Activated T-cell treated with anti-CD3 and anti-CD28 coated beads for 1 hour (primary cell): Measurements from ENCODE around the gene TTC34.
"Not testable (repeated sequence)": the region's sequence is repeated elsewhere in the genome, so short reads cannot be mapped to it uniquely, and the experiment has no call there.

ENCODE experiments used
- DNase-seq: peaks from one replicate; pipeline ENCODE4 v3.0.0-alpha.2; 2020; ENCODE audit warnings: low read depth

Gene TTC34

DNA sequence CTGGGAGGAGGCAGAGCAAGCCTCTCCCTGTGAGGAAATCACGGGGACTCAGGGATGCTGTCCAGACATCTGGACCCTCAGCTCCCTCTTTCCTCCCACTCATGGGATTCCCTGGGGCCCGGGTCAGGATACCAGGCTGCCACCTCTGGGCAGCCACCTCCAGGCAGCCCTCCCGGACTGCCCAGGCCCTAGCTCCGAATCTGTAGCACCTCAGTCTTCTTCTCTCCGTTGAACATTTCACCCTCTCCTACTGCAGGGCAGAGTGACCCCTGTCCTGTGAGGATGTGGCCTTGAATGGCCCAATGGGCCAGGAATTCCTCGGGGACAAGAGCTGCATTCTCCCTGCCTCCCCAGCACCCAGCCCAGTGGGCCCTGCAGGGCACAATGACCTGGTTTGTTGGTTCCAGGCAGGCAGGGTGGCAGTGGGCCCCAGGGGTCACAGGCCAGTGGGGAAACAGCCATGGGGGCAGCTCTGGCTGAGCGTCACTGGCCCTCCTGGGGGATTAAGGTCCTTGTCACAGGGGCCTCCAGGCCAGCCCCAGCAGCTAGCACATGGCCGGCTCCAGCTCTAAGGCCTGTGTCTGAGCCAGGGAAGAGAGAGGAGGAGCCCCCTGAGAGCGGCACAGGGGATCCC lies 9.5 kb upstream of the TTC34 start:
- no peak for DNase-seq

DNA sequence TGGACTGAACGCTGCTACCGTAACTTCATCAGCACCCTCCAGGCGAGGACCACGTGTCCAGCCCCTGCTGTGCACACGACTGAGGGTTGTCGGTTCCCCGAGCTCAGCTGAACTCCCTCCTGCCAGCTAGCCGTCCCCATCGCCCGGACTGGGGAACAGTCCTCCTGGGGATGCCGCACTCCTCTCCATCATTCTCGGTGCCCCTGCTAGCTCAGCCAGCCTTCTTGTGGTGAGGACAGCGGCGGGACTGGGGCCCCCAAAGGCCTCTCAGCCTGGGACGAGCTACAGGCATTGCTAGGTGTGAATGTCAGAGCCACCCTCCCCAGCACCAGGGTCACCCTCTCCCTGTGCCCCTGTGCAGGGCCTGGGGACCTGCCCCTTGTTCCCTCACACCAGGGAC lies 8.8 kb upstream of the TTC34 start:
- no peak for DNase-seq

DNA sequence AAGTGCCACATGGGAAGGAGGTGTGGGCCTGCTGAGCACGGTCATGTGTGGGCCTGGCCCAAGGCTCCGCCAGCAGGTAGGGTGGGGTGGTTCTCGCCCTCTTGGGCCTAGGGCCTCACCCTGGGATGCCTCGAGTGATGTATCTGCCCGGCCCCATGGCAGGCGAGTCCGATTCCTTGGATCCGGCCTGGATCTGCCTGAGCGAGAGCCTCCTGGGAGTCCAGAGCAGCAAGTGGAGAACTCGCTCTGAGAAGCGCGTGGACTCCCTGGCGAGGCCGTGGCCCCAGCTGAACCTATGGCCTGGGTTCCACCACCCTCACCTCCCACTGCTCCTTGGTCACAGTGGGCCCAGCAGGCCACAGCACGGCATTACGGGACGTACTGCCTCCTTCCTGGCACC lies 8.2 kb upstream of the TTC34 start:
- no peak for DNase-seq

DNA sequence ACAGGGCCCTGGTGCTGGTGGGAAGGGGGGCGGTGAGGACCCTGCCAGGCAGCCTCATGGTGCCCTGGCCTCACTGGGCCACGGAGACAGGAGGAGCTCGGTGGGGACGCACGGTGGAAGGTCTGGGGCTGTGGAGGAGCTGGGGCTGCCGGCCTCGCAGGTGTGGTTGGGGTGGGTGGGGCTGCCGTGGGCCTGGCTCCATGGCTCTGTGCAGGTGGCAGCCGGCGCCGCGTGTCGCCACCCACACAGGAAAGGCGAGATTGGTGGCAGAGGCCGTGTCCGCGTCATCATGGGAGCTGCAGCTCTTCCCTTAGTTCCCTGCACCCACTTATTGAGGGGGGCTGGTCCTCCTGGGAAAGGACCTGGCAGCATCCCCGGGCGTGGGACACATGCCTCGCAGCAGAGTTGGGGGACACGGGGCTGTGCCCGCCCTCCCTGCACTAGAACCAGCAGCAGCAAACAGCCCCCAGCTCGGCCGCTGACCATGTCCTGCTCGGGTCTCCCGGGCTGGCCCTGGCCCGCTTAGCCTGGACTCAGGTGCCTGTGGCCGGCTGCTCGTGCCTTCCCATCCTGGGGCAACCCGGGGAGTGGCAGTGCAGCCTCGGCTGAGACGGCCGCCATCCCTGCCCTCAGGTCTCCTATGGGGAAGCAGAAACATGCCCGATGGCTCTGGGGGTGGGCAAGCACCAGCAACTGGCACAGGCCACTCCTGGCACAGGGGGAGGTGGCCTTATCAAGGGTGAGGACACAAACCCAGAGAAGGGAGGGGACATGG lies 7.5 kb upstream of the TTC34 start:
- no peak for DNase-seq

DNA sequence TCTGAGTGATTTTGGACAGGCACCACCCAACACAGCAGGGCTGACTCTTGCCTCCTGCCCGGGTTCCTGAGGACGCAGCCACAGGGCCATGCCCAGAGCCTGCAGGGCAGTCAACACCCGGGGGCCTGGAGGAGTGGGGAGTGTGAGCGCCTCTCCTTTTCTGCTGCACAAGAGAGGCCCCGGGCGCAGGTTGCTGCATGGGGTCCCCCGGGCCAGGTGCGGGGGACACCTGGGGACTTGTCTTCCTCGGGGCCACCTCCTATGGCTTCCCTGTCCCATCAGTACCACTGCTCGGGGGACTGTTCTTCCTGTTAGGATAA lies 6.9 kb upstream of the TTC34 start:
- no peak for DNase-seq

DNA sequence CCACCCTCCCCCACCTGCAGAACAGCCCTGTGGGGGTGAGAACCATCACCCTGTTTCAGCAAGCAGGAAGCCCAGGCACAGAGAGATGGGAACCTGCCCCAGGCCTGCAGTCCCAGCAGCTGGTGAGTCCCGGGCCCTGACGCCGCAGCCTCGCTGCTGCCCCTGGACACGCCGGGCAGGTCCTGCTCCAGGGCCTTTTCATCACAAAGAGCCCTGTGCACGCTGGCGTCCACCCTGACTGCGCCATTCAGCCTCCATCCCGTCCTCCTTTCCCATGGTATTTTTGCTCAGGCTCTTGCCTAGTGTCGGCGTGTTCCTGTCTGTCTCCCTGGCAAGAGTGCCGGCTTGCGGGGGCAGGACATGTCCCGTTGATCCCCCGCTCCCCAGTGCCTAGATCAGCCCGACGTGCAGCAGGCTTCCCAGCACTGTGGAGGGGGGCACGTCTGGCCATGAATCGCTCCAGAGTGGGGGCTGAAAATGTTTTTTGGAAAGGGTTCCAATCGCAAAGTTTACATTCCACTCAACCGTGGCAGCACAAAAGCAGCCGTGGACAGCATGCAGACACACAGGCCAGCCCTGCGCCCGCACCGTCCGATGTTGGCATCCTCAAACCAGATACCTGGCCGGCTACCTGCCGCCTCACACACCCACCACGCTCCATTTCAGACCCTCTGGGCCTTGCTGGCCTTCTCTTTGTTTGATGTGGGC lies 6.3 kb upstream of the TTC34 start:
- no peak for DNase-seq

DNA sequence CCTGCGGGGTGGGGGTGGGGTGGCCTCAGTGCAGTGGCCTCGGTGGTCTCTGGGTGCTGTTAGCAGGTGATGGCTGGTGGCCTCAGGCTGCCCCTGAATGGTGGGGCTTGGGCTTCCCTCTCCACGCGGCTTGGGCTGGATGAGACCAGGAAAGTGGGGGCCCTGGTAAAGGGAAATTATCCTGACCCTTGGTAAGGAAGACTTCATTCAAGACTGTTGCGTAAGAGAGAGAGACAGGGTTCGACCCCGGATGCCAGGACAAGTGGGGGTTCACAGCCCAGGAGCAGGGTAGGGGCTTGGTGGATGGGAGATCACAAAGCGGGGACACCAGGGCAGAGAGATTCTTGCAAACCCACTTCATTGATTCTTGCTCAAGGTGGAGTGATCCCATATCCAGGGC lies 5.5 kb upstream of the TTC34 start:
- DNase-seq: no peak

DNA sequence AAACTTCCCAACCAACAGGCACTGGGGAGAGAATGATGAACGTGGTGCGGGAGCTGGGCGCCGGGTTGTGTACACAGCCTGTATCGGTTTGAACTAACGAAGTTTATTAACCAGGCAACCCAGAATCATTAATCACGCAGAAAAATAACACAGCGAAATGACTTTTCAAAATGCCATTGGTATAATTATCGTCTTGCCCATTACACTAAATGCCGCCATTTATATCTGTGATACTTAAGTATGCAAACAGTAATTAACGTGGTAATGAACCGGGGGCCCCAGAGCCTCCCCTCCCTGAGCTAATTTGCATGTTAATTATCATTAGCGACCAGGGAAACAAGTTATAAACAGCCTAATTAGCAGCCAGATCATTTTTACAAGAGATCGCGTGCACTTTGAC lies 5.1 kb upstream of the TTC34 start:
- DNase-seq: no peak

DNA sequence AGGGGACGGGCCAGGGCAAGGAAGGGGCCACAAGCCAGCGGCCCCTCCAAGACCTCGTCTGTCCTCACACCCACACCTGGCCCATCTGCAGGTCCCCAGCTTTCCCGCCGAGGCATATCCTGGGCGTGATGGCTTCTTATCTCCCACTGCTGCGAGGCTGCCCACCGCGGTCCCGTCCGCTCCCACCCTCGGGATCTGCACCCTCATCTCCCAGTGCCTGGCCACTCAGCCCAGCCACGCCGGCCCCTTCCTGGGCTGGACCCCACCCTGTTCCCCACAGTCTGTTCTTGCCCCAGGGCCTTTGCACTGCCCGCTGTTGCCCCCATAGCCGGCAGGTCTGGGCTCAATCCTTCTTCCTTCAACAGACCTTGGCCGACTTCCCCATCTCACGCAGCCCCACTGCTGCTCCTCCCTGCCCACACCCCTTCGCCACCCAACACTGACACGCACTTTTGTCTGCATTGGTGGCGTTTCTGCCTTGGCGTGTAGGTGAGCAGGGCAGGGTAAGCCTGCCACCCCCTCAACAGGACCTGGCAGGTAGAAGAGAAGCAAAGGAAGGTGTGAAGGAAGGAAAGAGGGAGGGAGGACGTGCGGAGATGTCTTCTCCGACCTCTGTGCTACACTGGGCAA lies 4.4 kb upstream of the TTC34 start:
- no peak for DNase-seq

DNA sequence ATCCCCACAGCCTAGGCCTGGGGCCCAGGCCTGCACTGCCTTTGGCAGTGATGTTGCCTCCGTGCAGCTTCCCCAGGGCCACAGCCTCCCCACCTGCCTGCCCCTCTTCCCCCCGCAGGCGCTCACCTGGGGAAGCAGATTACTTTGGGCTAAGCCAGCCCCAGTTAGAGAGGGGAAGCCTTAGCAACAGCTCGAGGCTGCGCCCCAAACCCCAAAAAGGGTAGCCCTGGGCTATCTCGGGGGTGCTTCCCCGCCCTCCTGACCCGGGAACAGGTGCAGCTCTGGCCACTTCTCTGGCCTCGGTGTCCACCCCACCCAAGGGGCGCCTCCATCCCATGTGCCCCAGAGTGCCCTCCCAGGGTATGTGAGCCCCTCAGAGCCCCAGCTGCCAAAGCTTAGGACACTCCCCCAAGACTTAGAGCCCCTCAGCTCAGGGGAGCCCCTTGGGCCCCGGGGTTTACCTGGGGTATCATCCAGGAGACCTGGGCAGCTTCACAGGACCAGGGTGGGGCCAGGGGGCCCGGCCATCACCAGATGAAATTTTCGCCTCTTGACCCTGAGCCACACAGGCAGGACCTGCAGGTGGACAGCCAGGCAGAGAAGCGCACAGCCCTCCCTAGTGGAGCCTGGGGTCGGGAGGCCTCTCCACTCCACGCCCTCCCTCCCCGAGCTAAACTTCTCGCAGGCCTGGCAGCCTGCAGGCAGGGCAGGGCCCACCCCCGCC lies 3.3 kb upstream of the TTC34 start:
- DNase-seq: no peak

DNA sequence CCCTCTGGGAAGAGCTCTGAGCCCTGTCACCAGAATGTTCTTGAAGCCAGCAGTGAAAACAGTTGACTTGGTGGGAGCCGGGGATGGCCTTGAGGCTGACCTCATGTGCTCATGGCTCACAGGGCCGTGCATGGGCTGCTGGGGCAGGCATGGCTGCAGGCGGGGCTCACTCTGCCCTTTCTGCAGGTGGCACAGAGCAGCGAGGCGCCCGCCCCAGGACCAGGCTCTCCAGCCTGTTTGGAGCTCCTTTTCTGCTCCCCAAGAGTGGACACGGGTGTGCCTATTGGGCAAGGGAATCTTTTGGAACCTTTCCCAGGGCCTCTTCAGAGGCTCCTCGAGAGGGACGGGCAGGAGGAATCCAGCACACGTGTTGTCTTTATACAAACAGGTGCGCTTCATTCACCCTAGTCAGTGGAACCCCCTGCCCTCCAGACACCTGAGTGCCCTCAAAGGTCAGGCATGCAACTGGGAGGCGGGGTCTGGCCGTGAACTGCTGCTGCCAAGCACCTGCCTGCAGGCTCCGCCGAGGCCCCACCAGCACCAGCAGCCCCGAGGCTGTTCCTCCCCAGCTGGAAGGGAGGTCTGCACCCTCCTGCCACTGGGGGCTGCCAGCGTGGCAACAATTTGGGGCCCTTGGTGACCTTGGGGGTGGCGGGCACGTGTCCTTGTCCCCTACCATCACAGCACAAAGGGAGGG lies 2.6 kb upstream of the TTC34 start:
- DNase-seq: no peak

DNA sequence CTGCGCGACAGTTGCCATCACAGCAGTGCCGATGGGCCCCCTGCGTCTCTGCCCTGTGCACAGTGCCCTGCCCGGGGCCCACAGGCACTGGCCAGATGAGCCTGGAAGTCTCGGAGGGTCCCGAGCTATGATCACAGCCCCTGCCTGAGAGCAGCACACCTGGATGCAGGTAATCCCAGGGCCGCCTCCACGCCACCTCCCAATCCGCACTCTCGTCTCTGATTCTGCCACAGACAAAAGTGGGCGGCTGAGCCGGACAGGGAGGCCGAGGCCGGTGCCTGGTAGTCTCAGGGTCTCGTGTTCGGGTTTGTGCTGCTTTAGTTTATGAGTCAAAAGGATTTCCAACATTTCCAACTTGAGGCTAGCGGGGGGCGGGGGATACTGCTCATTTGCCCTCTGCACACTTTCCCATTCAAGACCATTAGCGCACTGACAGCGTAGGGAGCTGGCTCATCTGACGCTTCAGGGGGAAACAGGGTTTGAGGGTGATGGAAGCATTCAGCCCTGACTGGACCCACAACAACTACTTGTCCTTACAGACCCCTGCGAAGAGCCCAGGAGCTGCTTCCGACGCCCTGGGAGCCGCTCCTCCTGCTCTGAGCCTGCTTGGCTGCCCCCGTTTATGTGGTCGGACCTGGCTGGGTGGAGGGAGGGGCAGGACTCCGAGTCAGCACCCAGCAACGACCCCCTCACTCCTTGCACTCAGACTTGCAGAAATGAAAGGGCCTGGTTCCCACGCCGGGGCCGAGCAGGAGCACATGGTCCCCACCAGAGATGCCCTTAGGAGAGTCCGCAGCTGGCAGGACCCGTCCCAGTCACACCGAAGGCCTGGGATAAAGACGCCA lies 1.8 kb upstream of the TTC34 start:
- DNase-seq: no peak

DNA sequence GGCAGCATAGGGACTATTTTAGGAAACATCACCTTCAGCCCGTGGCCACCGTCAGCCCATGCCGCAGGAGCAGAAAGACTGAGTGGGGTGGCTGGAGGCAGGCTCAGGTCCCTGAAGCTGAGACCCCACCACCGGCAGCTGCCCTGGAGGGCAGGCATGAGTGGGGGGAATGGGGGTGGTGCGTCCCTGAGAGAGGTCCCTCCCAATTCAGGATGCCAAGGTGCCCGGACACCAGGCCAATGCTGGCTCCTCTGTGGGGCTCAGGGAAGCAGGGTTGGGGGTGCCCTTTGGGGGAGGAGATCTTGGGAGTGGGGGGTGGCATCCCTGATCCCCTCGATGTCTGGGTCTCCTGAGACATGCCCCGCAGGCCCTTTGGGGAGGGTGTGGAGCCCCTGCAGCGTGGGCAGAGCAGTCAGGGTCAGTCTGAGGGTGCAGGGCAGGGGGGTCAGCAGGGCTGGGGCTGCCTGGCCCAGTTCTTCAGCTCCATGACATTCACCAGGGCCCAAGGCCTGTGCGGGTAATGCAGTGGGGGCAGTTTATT lies 998 bp upstream of the TTC34 start:
- no peak for DNase-seq

DNA sequence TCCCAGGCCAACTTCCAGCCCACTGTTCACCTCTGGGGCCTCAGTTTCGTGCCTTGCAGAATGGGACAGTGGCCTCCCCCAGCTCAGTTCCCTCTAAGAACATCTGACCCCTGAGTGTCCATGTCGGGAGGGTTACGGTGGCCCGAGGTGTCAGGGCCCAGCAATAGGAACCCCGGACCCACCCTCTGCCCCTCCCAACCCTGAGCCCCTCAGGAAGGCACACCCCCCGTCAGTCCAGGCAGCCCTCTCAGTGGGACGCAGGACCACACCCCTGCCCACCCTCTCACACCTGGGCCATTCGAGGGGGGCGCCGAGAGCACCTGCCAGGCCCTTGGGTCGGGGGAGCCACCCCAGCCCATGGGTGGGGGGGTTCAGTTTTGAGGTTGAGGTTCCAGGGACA lies 447 bp downstream of the TTC34 start:
- DNase-seq: no peak

DNA sequence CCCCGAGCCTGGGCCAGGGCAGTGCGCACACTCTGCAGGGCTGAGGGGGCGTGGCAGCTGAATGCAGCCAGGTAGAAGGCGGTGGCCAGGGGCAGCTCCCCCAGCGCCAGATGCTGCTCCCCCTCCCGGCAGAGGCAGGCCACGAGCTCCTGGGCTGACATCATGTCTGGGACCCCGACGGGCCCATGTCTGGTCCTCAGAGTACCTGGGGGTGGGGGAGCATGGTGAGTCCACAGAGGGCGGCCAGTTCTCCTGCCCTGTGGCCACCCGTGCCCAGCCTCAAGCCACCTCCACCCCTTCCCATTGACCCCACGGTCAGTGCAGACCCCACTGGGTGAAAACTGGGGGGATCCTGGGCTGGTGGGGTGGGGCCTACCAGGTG lies 838 bp downstream of the TTC34 start:
- DNase-seq: no peak

DNA sequence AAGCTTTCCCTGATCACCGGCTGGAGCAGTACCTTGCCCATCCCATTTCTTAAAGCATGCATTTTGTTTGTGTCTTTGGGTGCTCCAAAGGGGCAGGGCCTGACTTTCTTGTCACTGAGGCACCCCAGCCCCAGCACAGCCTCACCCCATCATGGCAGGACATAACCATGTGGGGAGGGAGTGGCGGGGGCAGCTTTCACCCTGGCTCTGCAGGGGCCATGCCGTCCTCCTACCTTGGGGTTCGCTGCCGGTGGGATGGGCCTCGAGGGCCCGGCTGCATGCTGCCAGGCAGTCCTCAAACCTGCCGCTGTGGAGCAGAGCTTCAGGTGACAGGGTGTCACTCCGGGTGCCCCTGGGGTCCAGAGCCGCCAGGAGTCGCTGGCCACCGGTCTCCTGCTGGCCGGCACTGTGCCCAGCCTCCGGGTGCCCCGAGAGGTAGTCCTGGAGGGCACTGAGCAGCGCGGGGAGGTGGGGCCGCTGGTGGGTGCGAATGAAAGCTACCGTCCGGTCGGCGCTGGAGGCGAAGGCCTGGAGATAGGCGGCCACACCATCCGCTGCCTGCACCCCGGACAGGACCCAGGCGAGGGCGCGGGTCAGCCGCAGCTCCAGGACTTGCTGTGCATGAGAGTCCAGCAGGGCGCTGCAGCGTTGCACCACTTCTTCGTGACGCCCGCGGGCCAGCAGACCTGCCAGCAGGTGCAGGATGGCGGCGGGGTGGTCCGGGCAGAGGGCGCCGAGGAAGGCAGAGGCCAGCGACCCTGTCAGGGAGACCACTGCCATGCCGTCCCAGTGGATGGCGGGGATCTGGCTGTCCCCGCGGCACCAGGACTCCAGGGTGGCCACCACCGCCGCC lies 1.5 kb downstream of the TTC34 start:
- DNase-seq: no peak

DNA sequence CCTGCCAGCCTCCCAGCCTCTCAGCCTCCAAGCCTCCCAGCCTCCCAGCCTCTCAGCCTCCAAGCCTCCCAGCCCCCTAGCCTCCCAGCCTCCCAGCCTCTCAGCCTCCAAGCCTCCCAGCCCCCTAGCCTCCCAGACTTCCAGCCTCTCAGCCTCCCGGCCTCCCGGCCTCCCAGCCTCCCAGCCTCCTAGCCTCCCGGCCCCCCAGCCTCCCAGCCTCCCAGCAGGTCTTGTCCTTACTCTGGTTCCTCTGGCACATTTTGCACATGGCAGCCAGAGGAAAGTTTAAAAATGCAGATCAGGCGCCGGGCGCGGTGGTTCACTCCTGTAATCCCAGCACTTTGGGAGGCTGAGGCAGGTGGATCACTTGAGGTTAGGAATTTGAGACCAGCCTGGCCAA lies 2.5 kb downstream of the TTC34 start:
- not testable (repeated sequence) for DNase-seq

DNA sequence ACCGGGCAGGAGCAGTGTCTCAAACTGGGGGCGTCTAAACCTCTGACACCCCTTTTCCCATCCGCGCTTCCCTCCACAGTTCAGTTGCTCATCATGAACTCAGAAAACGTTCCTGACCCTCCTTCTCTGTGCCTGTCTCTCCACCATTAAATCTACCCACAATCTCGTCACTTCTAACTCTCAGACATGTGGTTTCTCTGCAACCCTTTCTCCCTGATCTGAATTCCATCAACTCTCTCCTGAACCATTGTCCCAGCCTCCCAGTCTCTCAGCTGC lies 3.8 kb downstream of the TTC34 start:
- DNase-seq: no peak

DNA sequence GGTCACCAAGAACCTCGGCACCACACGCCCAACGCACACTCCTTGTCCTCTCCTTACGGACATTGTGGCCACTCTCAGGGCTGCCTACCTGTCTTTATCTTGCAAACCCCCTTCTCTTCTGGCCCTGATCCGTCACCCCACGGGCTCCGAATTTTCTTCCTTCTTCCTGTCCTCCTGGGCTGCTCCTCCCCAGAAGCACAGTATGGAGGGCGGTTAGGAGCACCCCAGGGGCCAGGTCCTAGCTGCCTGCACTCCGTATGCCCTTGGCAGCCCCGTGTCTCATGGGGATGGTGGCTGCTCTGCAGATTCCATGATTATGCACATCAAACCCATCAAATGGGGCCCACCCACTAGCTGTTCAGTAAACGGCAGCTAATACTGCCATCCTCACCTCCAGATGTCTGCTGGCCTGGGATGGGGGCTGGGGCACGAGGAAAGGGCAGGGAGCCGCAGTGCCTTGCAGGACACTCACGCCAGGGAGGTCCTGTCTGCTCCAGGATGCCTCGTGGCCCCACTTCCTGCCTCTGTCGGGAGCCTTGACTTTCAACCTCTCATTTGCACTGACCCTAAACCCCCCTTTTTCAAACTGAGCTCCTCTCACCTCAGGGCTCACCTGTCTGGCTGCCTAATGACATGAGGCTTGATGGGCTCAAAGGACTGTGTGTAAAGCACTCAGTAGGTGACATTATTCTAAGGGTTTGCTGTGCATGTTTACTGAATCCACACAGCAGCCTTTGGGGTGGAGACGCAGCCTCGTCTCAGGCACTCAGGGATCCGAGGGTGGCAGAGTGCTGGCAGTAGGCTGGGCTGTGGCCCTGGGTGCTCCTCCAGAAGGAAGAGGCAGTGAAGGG lies 4.4 kb downstream of the TTC34 start:
- DNase-seq: no peak
